ENCODE data around the gene SLC27A2.
A peak's percentile ranks its signal among the peaks of the same experiment; 100 is the strongest.

SLC27A2 gene

DNA sequence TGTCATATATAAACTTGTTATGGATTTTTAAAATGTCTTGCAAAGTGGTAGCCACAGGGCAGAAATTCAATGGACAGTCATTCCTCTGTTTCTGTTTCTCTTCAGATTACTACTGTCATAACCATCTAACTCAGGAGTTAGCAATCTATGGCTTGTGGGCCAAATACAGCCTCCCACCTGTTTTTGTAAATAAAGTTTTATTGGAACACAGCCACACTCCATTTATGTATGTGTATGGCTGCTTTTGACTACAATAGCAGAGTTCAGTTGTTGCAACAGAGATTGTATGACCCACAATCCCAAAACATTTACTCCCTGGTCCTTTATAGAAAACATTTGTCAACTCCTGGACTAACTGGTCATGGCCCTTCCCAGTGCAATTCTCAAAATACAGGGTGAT lies 20.0 kb downstream of the SLC27A2 start:
- POLR2A ChIA-PET (ENCODE audit: low non-redundant PET): no interaction called here
- CTCF ChIA-PET: interaction anchor here (0.7 kb wide), 1 partner anchor 968 kb away, joined by 3 read pairs; no protein-coding TSS in a partner anchor
- TF ChIP-seq, protein P1, sequence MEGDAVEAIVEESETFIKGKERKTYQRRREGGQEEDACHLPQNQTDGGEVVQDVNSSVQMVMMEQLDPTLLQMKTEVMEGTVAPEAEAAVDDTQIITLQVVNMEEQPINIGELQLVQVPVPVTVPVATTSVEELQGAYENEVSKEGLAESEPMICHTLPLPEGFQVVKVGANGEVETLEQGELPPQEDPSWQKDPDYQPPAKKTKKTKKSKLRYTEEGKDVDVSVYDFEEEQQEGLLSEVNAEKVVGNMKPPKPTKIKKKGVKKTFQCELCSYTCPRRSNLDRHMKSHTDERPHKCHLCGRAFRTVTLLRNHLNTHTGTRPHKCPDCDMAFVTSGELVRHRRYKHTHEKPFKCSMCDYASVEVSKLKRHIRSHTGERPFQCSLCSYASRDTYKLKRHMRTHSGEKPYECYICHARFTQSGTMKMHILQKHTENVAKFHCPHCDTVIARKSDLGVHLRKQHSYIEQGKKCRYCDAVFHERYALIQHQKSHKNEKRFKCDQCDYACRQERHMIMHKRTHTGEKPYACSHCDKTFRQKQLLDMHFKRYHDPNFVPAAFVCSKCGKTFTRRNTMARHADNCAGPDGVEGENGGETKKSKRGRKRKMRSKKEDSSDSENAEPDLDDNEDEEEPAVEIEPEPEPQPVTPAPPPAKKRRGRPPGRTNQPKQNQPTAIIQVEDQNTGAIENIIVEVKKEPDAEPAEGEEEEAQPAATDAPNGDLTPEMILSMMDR (conservative IDR thresholded peaks at IDR 0.05; ENCODE audit: low read depth): no peak
- H3K27ac ChIP-seq: no peak overlapping the region
- DNase-seq (ENCODE audit: low spot score): no peak

DNA sequence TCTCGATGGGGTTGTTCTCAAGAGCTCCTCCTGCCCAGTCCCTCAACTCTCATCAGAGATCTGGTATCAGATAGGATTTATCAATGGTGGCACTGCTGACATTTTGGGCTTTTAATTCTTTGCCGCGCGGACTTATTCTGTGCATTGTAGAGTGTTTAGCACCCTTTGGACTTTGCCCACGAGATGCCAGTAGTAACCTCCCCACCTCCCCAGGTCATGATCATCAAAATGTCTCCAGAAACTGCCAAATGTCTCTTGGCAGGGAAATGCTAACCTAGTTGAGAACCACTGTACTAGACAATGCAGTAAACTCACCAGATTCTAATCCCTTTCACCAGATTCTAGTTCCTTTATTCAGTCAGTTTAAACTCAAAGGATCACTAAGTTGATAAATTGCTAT lies 24.0 kb downstream of the SLC27A2 start:
- no peak overlapping the region for H3K27ac ChIP-seq
- TF ChIP-seq, protein P1 (conservative IDR thresholded peaks at IDR 0.05; ENCODE audit: low read depth): no peak
- ChIA-PET CTCF (interaction anchor here (0.6 kb wide), 1 partner anchor 25 kb away, joined by 4 read pairs; no protein-coding TSS in a partner anchor), POLR2A (ENCODE audit: low non-redundant PET) (no interaction called here)
- no peak for DNase-seq (ENCODE audit: low spot score)

- ChIA-PET CTCF (interaction anchor here (0.6 to 1.1 kb wide), 2 partner anchors 28 to 1481 kb away, joined by 3 to 6 read pairs; partner anchors contain the start of gene SLC27A2), POLR2A (ENCODE audit: low non-redundant PET) (no interaction called here)
- TF ChIP-seq, protein P1 (conservative IDR thresholded peaks at IDR 0.05; ENCODE audit: low read depth): no peak
- DNase-seq (ENCODE audit: low spot score): no peak
- peak overlapping the region; percentile 60; the same call in 1 of the 2 replicates for H3K27ac ChIP-seq
Measured at GRCh38 chr15:50209809-50210208, 27.8 kb downstream of the SLC27A2 start.

DNA sequence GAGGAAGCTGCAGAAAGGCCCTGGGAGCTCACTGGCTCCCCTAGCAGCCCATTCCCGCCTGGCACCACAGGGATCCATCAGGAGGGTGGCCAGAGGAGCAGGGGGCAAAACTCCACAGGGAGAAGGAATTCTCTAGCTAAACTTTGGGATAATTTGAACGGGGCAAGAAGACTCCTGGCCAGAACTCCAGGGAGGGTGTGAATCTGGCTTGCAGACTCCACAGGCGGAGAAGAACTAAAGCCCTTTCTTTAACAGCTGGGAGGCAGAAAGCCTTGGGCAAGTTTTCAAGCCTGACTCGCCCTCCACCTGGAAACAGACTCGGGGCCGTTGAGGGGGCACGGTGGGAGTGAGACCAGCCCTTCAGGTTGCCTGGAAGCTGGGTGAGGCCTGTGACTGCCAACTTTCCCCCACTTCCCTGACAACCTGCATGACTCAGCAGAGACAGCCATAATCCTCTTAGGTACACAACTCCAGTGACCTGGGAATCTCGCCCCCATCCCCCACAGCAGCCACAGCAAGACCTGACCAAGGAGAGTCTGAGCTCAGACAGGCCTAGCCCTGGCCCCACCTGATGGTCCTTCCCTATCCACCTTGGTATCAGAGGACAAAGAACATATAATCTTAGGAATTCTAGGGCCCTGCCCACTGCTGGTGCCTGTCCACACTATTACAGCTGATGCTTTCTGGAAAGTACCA lies 28.6 kb downstream of the SLC27A2 start:
- H3K27ac ChIP-seq: peak overlapping the region; percentile 60
- DNase-seq (ENCODE audit: low spot score): no peak
- TF ChIP-seq, protein P1 (conservative IDR thresholded peaks at IDR 0.05; ENCODE audit: low read depth): no peak
- POLR2A ChIA-PET (ENCODE audit: low non-redundant PET): interaction anchor here (0.5 kb wide), 1 partner anchor 18 kb away, joined by 5 read pairs; no protein-coding TSS in a partner anchor
- CTCF ChIA-PET: interaction anchor here (0.6 to 1.1 kb wide), 2 partner anchors 28 to 1480 kb away, joined by 3 to 6 read pairs; partner anchors contain the start of gene SLC27A2

GRCh38 chr15:50218291-50218690 lies 36.3 kb downstream of the SLC27A2 start:
- H3K27ac ChIP-seq: no peak overlapping the region
- ChIA-PET CTCF (no interaction called here), POLR2A (ENCODE audit: low non-redundant PET) (no interaction called here)
- TF ChIP-seq, protein P1 (conservative IDR thresholded peaks at IDR 0.05; ENCODE audit: low read depth): no peak
- DNase-seq (ENCODE audit: low spot score): no peak

- CTCF ChIA-PET: interaction anchor here (0.7 kb wide), 1 partner anchor 20 kb away, joined by 3 read pairs; no protein-coding TSS in a partner anchor
- H3K27ac ChIP-seq: no peak overlapping the region
- no peak for DNase-seq (ENCODE audit: low spot score)
- POLR2A ChIA-PET (ENCODE audit: low non-redundant PET): no interaction called here
- TF ChIP-seq, protein P1 (conservative IDR thresholded peaks at IDR 0.05; ENCODE audit: low read depth): no peak
Measured at GRCh38 chr15:50218691-50219090, 36.7 kb downstream of the SLC27A2 start.
